Measurements from ENCODE around the gene CLSTN2.

DNA sequence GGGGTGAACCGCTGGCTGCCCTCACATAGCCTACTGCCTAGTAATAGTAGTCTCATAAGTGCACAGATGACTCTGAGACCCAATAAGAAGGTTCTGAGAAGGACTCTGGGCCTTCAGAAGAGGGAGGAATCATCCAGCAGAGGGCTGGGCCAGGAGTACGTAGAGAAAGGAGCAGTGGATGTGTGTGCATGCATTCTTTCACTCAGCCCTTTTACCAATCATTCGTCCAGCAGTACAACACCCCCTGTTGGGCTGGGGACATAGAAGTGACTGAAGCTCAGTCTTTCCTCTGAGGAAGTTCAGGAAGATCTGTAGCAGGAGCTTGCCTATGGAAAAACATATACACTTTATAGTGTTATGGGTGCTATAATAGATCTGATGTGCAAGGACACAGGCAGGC, 333.1 kb downstream of the CLSTN2 start:
- TF ChIP-seq MXI1 (IDR thresholded peaks at IDR 0.05; ENCODE audit: borderline replicate concordance, low read depth, low read length) (no peak), MAFK (IDR thresholded peaks at IDR 0.05; ENCODE audit: low read depth, low read length) (no peak), SMC3 (IDR thresholded peaks at IDR 0.05; ENCODE audit: low read depth, low read length) (no peak), RAD21 (IDR thresholded peaks at IDR 0.05; ENCODE audit: low read length) (no peak), POLR2A (IDR thresholded peaks at IDR 0.05; ENCODE audit: low read depth, low read length) (no peak)

Measured in IMR-90 (cell line).